Mucosa of descending colon (tissue), 3 donors: Measurements from ENCODE around the gene MAPKBP1. TPM values are rescaled to one million over a fixed set of nuclear protein-coding genes. Genes with fewer than 3 reads are reported as not detected.

Experiments
- ATAC-seq: fragments of 200-7000 bp; cut with Tn5 transposase; one replicate; pipeline ENCODE4 v1.9.1; 2020; ENCODE audit warnings: mild to moderate bottlenecking, moderate library complexity
- DNase-seq, 3 donors: peaks; one replicate each; pipeline ENCODE4 v3.0.0-alpha.2; 2020
- H3K36me3 ChIP-seq: fragments of 200-600 bp; one replicate; pipeline ENCODE4 v1.8.0; 2021; ENCODE audit warnings: low read depth, mild to moderate bottlenecking
- H3K4me1 ChIP-seq: fragments of 200-600 bp; one replicate; pipeline ENCODE4 v1.8.0; 2021; ENCODE audit warnings: low read depth, mild to moderate bottlenecking
- H3K4me3 ChIP-seq: fragments of 200-600 bp; one replicate; pipeline ENCODE4 v1.8.0; 2021; ENCODE audit warnings: mild to moderate bottlenecking
- H3K9me3 ChIP-seq: fragments of 200-600 bp; one replicate; pipeline ENCODE4 v1.8.0; 2021; ENCODE audit warnings: mild to moderate bottlenecking
- intact Hi-C, 2 donors: fragments of 100-400 bp; cut with DNase I in 1 of 2; cut with micrococcal nuclease in 1 of 2; formaldehyde crosslinking; loops; one replicate each; pipeline versions ENCODE4 v1.11.0 to v1.11.1; 2022; cut with DNase I, micrococcal nuclease
- microRNA-seq: library from miRNA; unstranded; fragments of <30 nt; microRNA quantifications from one replicate; pipeline ENCODE4, GENCODE V29; 2019
- total RNA-seq, 3 donors: library from RNA; stranded (reverse); fragmentation: NEBNext Ultra II Directional in 2 of 3; extraction: Animal tissue kit (Norgen Biotek cat#: 25700) in 2 of 3; gene quantifications; one replicate each; pipeline versions ENCODE4 v1.2.1 to v1.2.4, GENCODE V29; 2021 to 2023
- TF ChIP-seq, protein P1 (sequence below): fragments of 200-600 bp; IDR thresholded peaks from one replicate; pipeline ENCODE4 v1.8.0; 2022; ENCODE audit warnings: antibody characterized with exemption, mild to moderate bottlenecking
- donor health status: DM: no; HTN: no; CAD: no; lungs with moderate emphysema.
- donor health status: DM: no; HTN: no; CAD: no.
- donor health status: DM: no; HTN: yes; CAD: no.

Gene MAPKBP1
- total RNA-seq, 3 donors from 2014 or later, result 15.2 to 35.5 (median 16.0) TPM

DNA sequence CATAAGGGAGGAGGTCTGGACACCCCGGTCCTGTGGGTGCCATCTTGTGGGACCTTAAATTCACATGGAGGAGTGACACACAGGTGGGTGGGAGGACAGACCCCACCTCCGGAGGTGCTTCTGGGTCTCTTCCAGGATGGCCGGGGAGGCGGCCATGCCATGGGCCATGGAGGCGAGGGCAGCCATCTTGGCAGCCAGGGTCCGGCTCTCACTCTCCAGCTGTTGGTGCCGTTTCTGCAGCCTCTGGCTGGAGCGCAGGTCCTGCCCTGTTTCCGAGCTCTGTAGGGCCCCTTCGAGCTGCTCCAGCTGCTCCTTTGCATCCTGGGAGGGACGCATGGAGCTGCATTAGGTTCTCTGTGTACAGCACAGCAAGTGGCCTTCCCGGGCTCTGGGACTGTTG, 100.5 kb downstream of the MAPKBP1 start:
- ATAC-seq (no peak), DNase-seq (no peak)
- intact Hi-C loops, result no loop called here
- Histone ChIP-seq H3K36me3 (no peaks in the 10 kb centered on the region), H3K4me1 (no peaks in the 10 kb centered on the region), H3K9me3 (no peaks in the 10 kb centered on the region), H3K4me3 (no peak overlapping the region)
- TF ChIP-seq, protein P1, sequence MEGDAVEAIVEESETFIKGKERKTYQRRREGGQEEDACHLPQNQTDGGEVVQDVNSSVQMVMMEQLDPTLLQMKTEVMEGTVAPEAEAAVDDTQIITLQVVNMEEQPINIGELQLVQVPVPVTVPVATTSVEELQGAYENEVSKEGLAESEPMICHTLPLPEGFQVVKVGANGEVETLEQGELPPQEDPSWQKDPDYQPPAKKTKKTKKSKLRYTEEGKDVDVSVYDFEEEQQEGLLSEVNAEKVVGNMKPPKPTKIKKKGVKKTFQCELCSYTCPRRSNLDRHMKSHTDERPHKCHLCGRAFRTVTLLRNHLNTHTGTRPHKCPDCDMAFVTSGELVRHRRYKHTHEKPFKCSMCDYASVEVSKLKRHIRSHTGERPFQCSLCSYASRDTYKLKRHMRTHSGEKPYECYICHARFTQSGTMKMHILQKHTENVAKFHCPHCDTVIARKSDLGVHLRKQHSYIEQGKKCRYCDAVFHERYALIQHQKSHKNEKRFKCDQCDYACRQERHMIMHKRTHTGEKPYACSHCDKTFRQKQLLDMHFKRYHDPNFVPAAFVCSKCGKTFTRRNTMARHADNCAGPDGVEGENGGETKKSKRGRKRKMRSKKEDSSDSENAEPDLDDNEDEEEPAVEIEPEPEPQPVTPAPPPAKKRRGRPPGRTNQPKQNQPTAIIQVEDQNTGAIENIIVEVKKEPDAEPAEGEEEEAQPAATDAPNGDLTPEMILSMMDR, result no peak

- Histone ChIP-seq H3K4me1 (no peaks in the 10 kb centered on the region), H3K4me3 (no peak overlapping the region), H3K9me3 (no peaks in the 10 kb centered on the region), H3K36me3 (no peaks in the 10 kb centered on the region)
- ATAC-seq (no peak), DNase-seq (no peak)
- TF ChIP-seq, protein P1, result no peak
- intact Hi-C loops, result no loop called here
Measured at GRCh38 chr15:41876007-41876406, 101.7 kb downstream of the MAPKBP1 start.

DNA sequence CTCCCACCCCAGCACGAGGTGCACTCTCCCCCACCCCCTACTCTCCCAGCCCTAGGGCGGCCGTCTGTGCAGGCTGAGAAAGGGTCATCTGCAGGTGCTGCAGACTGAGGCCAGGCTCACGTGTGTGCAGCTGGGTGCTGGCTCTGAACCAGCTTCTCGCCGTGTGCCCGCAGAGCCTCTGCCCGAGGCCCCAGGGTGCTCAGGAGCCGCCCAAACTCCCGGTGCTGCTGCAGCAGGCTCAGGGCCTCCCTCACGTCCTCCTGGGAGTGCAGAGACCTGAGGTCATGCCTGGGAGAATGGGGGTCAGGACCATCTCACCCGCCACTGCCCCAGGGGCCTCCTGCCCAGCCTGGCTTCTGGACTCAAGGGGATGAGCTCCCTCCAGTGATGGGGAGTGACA, 102.4 kb downstream of the MAPKBP1 start:
- no peak for DNase-seq
- Histone ChIP-seq H3K9me3 (no peaks in the 10 kb centered on the region), H3K4me3 (no peak overlapping the region), H3K4me1 (peaks cover 4% of the 10 kb centered on the region), H3K36me3 (no peaks in the 10 kb centered on the region)
- no peak for ATAC-seq
- TF ChIP-seq, protein P1, result no peak
- intact Hi-C loops, result no loop called here

Small RNA genes within 50 kb of the gene (microRNA-seq; reads per million reads assigned to microRNA genes)
- not detected for gene MIR4310

Other genes starting within 250 kb of the MAPKBP1 start
- gene RPAP1, start 230.2 kb upstream of the MAPKBP1 start, total RNA-seq, result 10 to 100 TPM; 25.1 to 32.7 (median 27.2) TPM
- gene TYRO3, start 215.3 kb upstream of the MAPKBP1 start, total RNA-seq, result 1 to 10 TPM; 1.9 to 8.5 (median 2.3) TPM
- gene MGA, start 114.1 kb upstream of the MAPKBP1 start, total RNA-seq, result 10 to 100 TPM; 29.1 to 50.5 (median 29.2) TPM
- 10 to 100 TPM in 2 of 3 donors, 1 to 10 TPM in 1; 9.8 to 15.2 (median 10.8) TPM for gene JMJD7, start 53.6 kb downstream of the MAPKBP1 start, total RNA-seq
- gene PLA2G4B, start 64.4 kb downstream of the MAPKBP1 start, total RNA-seq, result 1 to 10 TPM; 5.2 to 9.7 (median 6.4) TPM
- 1 to 10 TPM in 1 of 3 donors, under 1 TPM in 2; 0.36 to 2.2 (median 0.87) TPM for gene SPTBN5, start 119.6 kb downstream of the MAPKBP1 start, total RNA-seq
- gene EHD4, start 198.1 kb downstream of the MAPKBP1 start, total RNA-seq, result 10 to 100 TPM; 26.4 to 39.0 (median 35.0) TPM
- under 1 TPM; 0.06 to 0.27 (median 0.09) TPM for gene PLA2G4E, start 246.6 kb downstream of the MAPKBP1 start, total RNA-seq